ENCODE data around the gene DHCR7. TPM values are rescaled to one million over a fixed set of nuclear protein-coding genes. Genes with fewer than 3 reads are reported as not detected.

DHCR7 gene
- total RNA-seq, 1 donor from 2014 or later: 130 TPM

DNA sequence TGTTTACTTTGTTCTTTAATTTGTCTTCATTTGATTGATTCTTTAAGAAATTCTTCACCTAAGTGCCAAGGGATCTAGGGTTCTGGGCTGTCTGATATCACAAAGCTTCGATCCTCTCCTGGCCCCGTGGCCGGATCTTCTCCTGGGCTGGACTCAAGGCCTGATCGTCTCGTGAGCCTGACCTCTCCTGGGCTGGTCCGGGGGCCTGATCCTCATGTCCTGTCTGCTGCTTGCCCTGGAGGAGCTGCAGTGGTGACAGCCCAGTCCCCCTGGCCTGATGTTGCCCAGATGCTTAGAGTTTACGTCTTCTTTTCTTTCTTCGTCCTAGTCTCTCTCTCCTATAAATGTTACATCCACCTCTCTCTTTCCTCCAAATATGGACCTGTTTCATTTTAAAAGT is 8.1 kb upstream of the DHCR7 start:
- no peak for ATAC-seq

DNA sequence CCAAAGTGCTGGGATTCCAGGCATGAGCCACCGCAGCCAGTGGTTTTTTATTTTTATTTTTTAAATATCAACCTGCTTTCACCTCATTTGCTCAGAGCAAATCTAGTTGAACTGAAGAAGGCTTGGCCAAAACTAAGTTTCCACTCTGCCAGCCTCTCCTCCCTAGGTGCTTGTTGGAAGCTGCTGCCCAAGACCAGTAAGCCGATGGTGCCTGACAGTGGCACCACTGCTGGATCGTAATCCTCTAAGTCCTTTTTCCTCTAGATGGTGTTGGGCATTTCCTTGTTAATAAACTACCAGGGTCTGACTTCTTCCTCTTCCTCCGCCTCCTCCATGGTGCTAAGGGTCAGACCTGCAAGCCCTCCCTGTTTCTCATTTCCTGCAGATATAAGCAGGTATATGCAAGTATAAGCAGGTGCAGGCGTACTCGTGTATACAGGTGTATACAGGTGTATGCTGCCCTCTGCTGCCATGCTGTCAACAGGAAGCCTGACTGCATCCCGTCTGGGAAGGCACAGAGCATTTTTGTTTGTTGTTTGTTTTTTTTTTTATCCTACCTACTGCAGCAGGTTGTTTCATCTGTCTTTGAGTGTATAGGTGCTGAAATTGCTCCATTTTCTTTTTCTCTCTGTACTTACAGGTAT is 6.4 kb upstream of the DHCR7 start:
- peak; percentile 31 for ATAC-seq

DNA sequence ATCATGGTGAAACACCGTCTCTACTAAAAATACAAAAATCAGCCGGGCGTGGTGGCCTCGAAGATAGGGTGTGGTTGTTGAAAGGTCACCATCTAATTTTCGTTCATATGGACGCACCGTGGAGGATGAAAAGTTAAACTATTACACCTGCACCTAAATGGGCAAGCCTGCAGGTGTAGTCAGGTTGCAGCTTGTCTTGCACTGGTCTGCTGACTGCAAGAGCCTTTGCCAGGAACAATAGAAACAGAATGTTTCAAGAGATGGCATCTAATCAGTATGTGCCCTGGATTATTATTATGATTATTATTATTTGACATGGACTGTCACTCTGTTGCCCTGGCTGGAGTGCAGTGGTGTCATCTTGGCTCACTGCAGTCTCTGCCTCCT is 5.7 kb upstream of the DHCR7 start:
- ATAC-seq: peak; percentile 29

DNA sequence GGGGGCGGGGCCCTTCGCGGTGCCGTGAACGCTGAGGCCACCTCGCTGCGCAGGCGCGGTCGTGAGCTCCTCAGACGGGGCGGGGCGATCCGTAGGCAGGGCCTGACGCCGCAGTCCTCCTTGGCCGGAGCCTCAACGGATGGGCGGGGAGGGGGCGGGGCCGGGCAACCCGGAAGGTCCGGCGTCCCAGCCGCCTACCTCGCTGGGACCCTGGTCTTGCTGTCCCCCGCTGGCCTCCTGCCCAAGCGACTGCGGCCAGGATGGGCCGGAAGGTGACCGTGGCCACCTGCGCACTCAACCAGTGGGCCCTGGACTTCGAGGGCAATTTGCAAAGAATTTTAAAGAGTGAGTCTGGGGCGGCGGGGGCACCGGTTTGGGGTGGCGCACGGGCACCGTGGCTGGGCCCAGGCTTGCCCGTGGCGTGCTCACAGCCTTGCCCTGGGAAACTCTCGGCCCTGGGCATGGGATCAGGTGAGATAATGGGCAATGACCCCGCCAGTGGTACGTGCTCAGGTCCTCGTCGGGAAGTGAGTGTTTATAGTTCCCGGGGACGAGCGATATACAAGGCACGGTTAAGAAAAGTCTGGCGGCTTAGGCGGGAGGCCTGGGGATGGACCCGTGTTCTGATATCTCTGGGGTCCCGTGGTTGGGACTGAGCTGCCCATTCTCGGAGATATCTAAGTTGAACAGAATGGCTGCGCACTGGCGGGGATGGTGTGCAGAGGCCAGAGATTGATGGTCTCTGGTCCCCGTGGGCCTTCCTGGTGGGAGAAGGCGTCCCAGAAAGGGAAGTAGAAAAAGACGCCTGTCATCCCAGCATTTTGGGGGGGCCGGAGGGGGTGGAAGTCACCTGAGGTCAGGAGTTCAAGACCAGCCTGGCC is 5.1 kb upstream of the DHCR7 start, which contains the start of gene NADSYN1:
Gene NADSYN1, plus strand, starts transcription at position 167 of the 881 bp plus-strand sequence. Its CDS starts 94 bp downstream, at position 261.
- peak; percentile 92 for ATAC-seq

DNA sequence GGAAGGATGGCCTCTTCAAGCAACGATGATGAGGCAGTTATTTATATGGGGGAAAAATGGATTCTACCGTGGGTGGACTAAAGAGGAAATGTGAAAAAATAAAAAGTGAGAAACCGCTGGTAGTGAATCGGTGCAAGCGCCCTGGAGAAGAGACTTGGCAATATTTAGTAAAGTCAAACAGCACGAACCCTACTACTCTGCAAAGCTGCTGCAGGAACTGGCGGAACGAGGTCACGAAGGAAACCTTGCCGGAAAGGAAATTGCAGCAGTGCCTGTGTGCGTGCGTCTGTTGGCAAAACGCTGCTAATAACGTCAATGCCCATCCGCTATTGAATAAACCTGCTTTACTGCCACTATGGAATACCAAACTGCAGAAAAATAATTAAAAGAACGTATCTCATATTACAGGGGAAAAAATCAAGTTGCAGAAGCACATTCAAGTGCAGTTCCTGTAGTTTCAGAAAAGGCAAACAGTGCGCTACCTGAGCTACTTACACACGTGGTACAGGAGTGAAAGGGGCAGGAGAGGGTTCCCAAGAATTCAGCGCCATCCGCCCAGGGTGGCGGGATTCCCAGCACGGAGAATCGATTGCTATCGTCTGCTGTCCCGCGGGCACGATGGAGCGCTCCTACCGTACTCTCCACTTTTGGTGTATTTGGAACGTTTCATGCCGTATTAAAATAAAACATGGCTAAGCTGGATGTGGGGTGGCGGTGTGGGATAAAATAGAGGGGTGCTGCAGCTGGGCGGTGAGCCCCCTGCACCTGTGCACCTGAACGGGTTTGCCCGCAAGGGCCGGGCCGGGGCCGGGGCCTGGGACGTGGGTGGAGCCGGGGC is 4.2 kb upstream of the DHCR7 start:
- ATAC-seq: no peak

DNA sequence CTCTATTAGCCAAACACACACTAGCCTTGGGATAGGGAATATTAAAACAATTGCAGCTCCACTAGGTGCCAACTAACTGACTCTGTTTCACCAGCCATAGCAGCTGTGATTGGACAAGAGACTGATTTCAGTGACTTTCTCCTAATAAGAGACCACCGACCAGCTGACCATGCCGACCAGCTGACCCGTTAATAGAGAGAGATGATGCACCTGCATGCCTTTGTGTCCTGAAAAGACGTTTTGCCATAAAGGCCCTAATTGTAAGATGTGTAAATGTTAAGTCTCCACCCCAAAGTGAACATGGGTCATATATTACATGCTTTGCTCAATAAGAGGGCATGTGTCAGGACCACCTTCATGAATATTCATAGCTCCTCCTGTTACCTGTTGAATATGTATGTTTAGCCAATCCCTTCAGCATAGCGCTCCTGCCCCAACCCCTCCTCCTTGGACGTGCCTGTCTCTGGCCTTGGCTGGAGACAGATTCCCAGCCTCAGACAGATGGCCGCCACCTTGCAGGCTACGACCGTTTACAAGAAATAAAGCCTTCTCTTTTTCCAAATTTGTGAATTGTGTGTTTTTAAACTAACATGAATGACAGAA is 3.5 kb upstream of the DHCR7 start:
- no peak for ATAC-seq

DNA sequence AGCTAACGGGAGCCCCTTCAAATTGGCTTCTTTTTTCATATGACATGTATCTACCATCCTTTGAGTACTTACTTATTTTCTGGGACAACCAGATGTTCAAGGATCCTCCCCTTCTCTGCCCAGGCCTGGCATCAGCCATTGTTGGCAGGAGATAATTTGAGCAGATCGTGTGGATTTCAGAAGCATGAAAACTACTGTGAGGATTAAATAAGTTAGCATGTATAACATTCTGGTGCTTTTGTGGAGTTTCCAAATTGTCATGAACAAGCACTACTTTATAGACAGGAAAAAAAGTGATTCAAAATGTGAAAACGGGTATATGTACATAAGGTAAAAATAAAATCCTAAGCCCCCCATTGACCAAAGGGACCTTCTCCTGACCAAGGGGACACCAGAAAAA is 2.7 kb upstream of the DHCR7 start:
- no peak for ATAC-seq

DNA sequence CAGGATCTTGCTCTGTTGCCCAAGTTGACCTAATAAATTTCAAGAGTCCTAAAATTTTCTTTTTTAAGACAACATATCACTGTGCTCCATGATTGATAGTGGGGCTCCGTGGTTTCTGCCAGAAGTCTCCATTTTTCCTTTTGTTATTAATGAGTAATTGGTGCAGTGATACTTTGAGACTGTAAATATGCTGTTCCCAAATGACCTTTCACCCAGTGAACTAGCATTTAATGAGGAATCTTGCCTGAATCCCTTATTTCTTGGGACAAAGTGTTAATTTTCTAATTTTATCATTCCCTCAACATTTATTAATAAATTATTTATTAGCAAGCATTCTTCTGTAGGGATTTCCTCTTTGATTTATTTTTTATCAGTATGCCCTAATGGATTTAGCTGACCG is 2.3 kb upstream of the DHCR7 start:
- no peak for ATAC-seq

DNA sequence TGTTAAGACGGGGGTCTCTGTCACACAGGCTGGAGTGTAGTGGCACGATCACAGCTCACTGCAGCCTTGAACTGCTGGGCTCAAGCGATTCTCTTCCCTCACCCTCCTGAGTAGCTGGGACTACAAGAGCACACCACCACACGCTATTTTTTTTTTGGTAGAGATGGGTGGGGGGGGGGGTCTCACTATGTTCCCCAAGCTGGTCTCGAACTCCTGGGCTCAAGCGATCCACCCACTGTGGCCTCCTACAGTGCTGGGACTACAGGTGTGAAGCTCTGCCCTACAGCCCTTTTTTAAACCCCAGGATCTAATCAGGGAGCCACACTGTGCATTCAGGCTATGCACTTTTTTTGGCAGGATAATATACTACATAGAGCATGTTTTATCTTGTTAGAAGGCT is 1.4 kb upstream of the DHCR7 start:
- no peak for ATAC-seq

DNA sequence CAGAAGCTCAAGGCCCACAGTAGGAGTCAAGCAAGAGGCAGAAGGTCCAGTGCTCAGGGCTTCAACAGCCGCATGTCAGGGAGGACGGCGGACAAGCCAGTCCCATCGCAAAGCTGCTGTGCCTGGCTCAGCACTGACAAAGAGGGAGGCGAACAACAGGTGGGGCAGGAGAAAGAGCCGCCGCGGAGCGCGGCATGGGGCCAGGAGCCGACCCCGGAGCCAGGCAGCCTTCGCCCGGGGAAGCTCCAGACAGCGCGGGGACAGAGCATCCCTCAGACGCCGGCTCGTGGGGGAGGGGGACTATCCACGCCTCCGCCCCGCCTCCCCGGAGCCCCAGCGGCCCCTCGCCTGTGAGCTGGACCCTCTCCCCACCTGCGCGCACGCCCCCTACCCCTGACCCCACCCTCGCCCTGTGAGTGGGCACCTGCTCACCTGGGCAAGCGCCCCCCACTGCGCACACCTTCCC is 369 bp downstream of the DHCR7 start:
- ATAC-seq: peak; percentile 23

DNA sequence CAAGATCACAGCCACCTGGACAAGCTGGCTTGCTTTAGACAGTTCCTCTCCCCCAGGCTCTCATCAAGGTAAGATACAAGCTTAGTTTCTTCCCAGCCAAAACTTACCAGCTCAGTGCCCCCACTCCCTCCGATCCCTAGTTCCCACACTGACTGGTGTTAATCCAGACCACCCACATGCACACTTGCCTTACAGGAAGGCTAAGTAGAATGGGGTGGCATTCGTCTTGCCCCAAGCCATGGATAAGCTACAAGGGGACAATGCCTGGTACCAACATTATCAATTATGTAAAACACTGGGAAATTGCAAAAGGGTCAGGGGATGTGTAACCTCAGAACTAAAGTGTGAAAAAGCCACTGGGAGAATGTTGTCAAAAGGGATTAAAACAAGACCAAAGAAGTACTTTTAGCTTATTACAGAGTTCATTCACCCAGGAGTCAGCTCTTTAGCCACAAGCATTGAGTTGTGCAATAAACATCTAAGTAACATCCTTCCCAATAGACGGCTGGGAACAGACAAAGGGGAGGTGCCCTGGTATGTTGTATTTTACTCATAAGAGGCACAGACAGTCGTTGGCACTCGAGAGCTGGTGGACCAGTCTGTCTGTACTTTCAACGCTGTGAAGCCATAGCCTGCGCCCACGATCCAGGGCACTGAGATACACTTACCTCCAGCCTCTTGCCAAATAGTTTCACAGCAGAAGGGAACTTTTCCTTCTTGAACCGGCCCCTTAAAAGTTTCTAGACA is 1.1 kb downstream of the DHCR7 start:
- ATAC-seq: peak; percentile 78

DNA sequence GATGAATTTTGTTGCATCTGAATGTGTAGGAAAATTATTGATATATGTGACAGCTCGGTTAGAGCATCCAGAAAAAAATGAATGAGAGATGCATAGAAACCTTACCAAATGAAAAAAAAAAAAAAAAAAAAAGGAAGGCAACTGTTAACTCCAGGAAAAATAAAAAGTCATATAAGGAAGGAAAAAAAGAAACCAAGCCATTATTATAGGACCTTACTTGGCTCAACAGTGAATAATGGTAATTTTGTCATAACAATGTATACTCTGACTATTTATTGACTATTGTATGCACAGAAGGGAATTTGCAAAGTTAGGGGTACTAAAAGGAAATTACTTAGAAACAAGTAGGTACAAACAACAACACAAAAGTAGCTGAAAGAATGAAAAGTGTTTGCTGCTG is 2.0 kb downstream of the DHCR7 start:
- ATAC-seq: no peak

DNA sequence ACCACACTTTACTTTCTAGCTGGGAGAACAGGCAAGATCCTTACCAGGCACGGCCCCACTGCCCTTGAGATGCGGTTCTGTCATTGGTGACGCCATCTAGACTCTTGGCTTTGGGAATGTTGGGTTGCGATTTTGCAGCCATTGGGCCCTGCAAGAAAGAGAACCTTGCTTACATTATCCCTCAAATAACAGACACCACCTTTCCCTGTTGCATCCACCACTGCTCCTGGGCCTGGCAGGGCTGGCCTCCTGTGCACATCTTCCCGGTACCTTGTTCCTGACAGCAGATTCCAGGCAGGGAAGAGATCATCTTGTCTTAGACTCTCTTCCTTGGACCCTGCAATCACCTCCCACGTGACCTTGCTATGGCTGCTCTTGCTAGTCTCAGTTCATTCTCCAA is 3.4 kb downstream of the DHCR7 start:
- no peak for ATAC-seq

DNA sequence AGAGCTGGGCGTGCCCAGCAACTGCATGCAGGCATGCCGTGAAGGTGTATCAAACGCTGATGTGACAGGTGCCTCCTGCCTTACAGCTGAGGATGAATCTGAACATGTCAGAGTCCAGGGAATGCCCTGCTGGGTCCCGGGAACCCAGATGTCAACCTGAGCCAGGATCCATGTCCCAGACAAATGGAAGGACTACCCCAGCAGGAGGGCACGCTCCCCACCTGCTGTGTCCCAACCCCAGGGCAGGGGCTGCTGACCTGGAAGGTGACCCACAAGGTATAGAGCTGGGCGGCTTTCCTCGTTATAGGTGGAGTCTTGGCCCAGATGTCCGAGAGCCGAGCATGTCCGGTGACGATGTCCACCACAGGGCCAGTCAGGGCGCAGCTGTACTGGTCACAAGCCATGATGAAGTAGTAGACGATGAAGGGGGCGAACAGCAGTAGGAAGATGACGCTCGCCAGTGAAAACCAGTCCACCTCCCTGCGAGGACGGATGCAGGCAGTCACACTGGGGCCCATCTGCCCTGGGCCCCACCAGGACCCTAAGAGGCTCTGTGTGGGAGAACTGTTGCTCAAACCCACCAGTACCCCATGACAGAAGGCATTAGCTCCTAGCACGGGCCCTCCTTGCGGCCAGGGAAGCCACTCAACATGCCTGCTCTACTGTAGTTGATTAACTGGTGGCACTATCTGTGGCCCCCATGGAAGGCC is 4.3 kb downstream of the DHCR7 start:
- no peak for ATAC-seq

DNA sequence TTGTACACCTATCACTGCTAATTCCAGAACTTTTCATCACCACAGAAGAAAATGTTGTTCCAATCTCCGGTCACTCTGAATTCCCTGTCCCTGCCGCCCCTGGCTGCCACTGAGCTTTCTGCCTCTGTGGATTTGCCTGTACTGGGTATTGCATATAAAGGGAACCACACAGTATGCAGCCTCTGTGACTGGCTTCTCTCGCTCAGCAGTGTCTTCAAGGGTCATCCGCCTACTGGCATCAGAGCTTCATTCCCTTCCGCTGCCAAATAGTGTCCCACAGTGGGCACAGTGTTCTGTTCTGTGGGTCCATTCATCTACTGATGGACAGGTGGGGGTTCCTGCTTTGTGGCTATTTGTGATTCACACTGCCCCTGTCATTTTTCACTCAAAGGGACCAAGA is 5.3 kb downstream of the DHCR7 start:
- ATAC-seq: no peak

DNA sequence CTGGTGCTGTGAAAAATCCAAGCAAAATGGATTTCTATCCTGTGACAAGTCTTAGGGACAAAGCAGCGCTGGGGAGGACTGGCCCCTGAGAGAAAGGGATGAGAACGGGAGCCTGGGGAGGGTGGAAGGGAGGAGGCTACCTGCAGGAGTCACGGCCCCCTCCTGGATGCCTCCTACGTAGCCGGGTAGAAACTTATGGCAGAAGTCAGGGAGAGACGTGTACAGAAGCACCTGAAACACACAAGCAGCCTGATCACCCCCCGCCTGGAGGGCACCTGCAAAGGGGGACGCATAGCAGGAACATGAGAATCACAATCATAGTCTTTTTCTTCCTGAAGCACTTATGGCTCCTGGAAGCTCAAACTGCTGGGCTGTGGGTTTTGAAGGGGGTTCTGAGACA is 6.1 kb downstream of the DHCR7 start:
- no peak for ATAC-seq

DNA sequence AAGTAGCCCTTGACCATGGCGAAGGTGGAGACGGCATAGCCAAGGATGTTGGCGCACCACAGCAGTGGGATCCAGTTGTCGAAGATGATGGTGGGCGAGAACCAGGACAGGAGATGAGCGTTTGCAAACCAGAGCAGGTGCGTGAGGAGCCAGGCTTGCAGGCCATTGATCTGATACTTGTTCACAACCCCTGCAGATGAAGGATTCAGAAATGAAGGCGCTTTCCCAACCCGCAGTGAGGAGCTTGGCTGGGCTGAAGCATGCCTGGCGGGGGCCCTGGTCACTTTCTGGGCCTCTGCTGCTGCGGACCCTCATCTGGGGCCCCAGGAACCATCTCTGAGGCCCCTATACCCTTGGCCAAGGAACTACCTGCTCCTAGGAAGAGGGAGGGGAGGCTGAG is 6.9 kb downstream of the DHCR7 start:
- no peak for ATAC-seq

DNA sequence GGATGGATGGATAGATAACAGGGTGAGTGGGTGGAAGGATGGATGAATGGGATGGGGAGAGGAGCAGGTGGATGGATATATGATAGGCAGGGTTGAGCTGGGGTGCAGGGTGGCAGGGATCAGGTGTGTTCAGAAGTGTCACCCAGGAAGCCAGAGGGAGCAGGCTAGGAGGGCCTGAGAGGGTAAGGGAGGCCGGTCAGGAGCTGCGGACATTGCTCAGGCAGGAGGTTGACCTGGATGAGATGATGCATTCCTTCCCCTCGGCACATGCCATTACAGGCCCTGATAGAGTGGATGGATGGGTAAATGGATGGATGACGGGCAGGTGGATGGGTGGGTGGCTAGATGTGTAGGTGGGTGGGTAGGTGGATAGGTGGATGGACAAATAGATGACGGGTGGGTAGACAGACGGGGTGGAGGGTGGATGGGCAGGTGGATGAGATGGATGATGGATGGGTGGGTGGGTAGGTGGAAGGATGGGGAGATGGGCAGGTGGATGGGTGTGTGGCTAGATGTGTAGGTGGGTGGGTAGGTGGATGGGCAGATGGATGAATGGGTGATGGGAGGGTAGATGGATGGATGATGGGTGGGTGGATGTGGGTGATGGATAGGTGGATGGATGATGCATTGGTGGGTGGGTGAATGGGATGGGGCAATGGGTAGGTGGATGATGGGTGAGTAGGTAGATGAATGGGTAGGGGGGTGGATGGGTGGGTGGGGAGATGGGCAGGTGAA is 8.0 kb downstream of the DHCR7 start:
- ATAC-seq: no peak

DNA sequence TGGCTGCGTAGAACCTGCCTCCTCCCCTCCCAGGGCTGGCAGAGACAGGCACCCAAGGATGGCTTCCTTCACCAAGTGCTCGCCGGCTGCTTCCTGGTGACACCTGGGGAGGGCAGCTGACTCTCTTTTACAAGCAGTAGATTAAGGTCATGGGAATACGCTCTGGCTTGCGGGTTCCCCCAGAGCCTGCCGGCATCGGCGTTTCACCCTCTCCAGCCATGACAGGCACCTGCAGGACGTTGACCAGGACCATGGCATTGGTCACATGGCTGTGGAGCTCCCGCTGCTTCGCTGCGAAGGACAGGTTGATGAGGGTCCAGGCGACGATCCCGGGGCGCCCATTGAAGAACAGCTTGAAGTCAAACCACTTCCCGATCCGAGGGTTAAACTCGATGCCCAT is 9.5 kb downstream of the DHCR7 start:
- no peak for ATAC-seq

DNA sequence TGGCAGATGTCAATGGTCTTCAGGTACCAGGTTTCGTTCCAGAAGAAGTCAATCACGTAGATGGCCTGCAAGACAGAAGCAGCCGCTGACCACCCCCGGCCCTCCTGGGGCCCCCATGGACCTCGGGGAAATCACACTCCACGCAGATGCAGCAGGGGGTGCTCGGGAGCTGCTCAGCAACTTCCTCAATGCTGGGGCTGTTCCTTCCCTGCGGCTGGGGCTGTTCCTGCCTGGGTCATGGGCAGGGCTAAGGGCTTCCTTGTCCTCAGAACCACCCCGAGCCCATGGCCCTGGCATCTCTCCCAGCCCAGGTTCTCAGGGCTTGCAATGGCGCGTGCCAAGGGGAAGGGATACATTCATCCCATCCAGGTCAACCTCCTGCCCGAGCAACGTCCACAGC is 10.3 kb downstream of the DHCR7 start:
- ATAC-seq: no peak

DNA sequence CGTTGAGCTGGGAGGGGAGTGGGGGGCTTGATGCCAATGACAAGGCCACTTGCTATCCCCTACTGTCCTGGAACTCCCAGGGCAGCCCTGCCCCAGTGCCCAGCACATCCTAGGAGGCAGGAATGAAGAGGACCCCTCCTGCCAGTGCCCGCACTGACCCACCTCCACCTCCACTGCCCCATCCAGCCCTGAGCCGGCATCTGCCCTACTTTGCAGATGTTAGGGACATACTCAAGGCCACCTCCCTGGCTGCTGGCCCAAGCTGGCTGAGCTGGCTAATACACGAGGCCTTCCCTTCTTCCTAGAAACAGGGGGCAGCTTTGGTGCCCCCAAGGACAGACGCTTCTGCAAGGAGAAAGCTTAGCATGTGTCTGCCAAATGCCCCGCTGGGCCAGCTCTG is 10.8 kb downstream of the DHCR7 start:
- ATAC-seq: no peak

Measured in esophagus mucosa (tissue), 1 donor.